Testis (tissue), 3 donors: ENCODE data around the gene LILRB1. TPM values are rescaled to one million over a fixed set of nuclear protein-coding genes. Genes with fewer than 3 reads are reported as not detected.

Source experiments
- DNase-seq: peaks from one replicate; pipeline ENCODE4 v3.0.0-alpha.2; 2019
- H3K27ac ChIP-seq, 2 donors: fragments of 200-600 bp; sonication (generic); one replicate each; pipeline ENCODE4 v1.5.1; 2019
- H3K27me3 ChIP-seq: fragments of 200-600 bp; sonication (generic); one replicate; pipeline ENCODE4 v1.5.1; 2019
- H3K36me3 ChIP-seq: fragments of 200-600 bp; sonication (generic); one replicate; pipeline ENCODE4 v1.5.1; 2017; ENCODE audit warnings: low read depth; ENCODE audit errors: missing control alignments
- H3K4me1 ChIP-seq: fragments of 200-600 bp; sonication (generic); one replicate; pipeline ENCODE4 v1.5.1; 2019
- H3K4me3 ChIP-seq, 2 donors: fragments of 200-600 bp; sonication (generic); one replicate each; pipeline ENCODE4 v1.5.1; 2017 to 2019
- H3K9me3 ChIP-seq: fragments of 200-600 bp; sonication (generic); one replicate; pipeline ENCODE4 v1.5.1; 2017
- CTCF ChIP-seq, 3 experiments: fragments of 450-650 bp in 2 of 3; fragments of 200-600 bp in 1 of 3; sonication (generic) in 1 of 3; IDR thresholded peaks; one replicate each; pipeline ENCODE4 v1.5.1; 2016 to 2019; ENCODE audit warnings: antibody characterized with exemption in 3 of 3, mild to moderate bottlenecking in 2 of 3, moderate library complexity in 1 of 3
- POLR2A ChIP-seq: fragments of 450-650 bp; IDR thresholded peaks from one replicate; pipeline ENCODE4 v1.6.1; 2017; ENCODE audit warnings: antibody characterized with exemption, mild to moderate bottlenecking, moderate library complexity
- WGBS, 2 donors: methylation state at CpG; one replicate each; pipeline ENCODE4 v1.1.5; 2018; 5-methylcytosine and 5-hydroxymethylcytosine counted together
- intact Hi-C: fragments of 100-400 bp; cut with DNase I; formaldehyde crosslinking; loops from one replicate; pipeline ENCODE4 v1.15.1; 2023; ENCODE audit warnings: low total_unique reads
- polyA plus RNA-seq: library from polyadenylated mRNA; stranded (reverse); fragments of 350-450 nt; fragmentation: Illumina TruSeq; extraction: RNeasy Lipid Tissue Mini Kit (QIAGEN cat#74804); gene quantifications from one replicate; pipeline ENCODE4 v1.2.3, GENCODE V29; 2014; ENCODE audit warnings: low read depth, low replicate concordance; ENCODE audit not compliant: insufficient read depth
- total RNA-seq, 2 donors: library from RNA; depleted of rRNA; stranded (reverse); fragments of >200 nt; gene quantifications; one replicate each; pipeline ENCODE4 v1.2.3, GENCODE V29; 2016

Gene LILRB1
- total and polyA plus RNA-seq, 3 donors from 2014 or later: 0.63 to 2.2 (median 0.93) TPM

- no peaks in the 10 kb centered on the region for H3K4me1 ChIP-seq
- intact Hi-C loops: no loop called here
- no peaks in the 10 kb centered on the region for H3K36me3 ChIP-seq
- no peak overlapping the region for H3K27ac ChIP-seq
- TF ChIP-seq POLR2A (no peak), CTCF (IDR thresholded peaks at IDR 0.05) (no peak)
- DNase-seq: no peak
- 70 to 81% methylated on average over 5 of the region's 5 CpGs for WGBS, 2 donors
- H3K27me3 ChIP-seq: no peaks in the 10 kb centered on the region
- no peaks in the 10 kb centered on the region for H3K9me3 ChIP-seq
- H3K4me3 ChIP-seq: no peak overlapping the region
Measured at GRCh38 chr19:54660306-54660705, 30.0 kb downstream of the LILRB1 start.

- no peak for TF ChIP-seq CTCF (IDR thresholded peaks at IDR 0.05)
- no peak for TF ChIP-seq POLR2A
- Histone ChIP-seq H3K9me3 (no peaks in the 10 kb centered on the region), H3K27ac (no peak overlapping the region), H3K36me3 (no peaks in the 10 kb centered on the region), H3K27me3 (no peaks in the 10 kb centered on the region), H3K4me3 (no peak overlapping the region), H3K4me1 (no peaks in the 10 kb centered on the region)
- WGBS, 2 donors: 76 to 77% methylated on average over 6 of the region's 6 CpGs
- no peak for DNase-seq
- intact Hi-C loops: no loop called here
Measured at GRCh38 chr19:54660964-54661363, 30.7 kb downstream of the LILRB1 start.

- intact Hi-C loops: no loop called here
- no peaks in the 10 kb centered on the region for H3K4me1 ChIP-seq
- H3K27ac ChIP-seq: no peak overlapping the region
- no peaks in the 10 kb centered on the region for H3K36me3 ChIP-seq
- TF ChIP-seq POLR2A (no peak), CTCF (IDR thresholded peaks at IDR 0.05) (no peak)
- no peaks in the 10 kb centered on the region for H3K27me3 ChIP-seq
- 87% methylated on average over 13 of the region's 13 CpGs for WGBS, 2 donors
- H3K9me3 ChIP-seq: no peaks in the 10 kb centered on the region
- H3K4me3 ChIP-seq: no peak overlapping the region
- DNase-seq: no peak
Measured at GRCh38 chr19:54661846-54662481, 31.7 kb downstream of the LILRB1 start.

- WGBS, 2 donors: 39 to 57% methylated on average over 3 to 7 of the region's 7 CpGs
- H3K4me3 ChIP-seq: no peak within 1 kb of the TSS
- H3K27ac ChIP-seq: no peak within 1 kb of the TSS
- no peaks in the 10 kb centered on the region for H3K9me3 ChIP-seq
- H3K36me3 ChIP-seq: no peaks in the 10 kb centered on the region
- intact Hi-C loops: no loop called here
- no peaks in the 10 kb centered on the region for H3K4me1 ChIP-seq
- peak; percentile 40 for DNase-seq
- H3K27me3 ChIP-seq: no peaks in the 10 kb centered on the region
- no peak for TF ChIP-seq CTCF (IDR thresholded peaks at IDR 0.05)
- TF ChIP-seq POLR2A: no peak
Measured at GRCh38 chr19:54662730-54663129, 32.4 kb downstream of the LILRB1 start, which contains the start of gene LILRB4. TSS of gene LILRB4 (plus strand) at chr19:54662985. CDS start at chr19:54663034, 49 bp downstream.

- WGBS, 2 donors: 84 to 88% methylated on average over 6 of the region's 6 CpGs
- TF ChIP-seq POLR2A: no peak
- TF ChIP-seq CTCF (IDR thresholded peaks at IDR 0.05): no peak
- Histone ChIP-seq H3K27ac (no peak overlapping the region), H3K4me1 (no peaks in the 10 kb centered on the region), H3K9me3 (no peaks in the 10 kb centered on the region), H3K4me3 (no peak overlapping the region), H3K36me3 (no peaks in the 10 kb centered on the region), H3K27me3 (no peaks in the 10 kb centered on the region)
- no peak for DNase-seq
- intact Hi-C loops: no loop called here
Measured at GRCh38 chr19:54665530-54665929, 35.2 kb downstream of the LILRB1 start.
